Keratinocyte (primary cell): ENCODE measurements around the gene ABO. TPM values are rescaled to one million over a fixed set of nuclear protein-coding genes. Genes with fewer than 3 reads are reported as not detected.

Experiments
- DNase-seq: peaks from one replicate; pipeline ENCODE4 v3.0.0-alpha.2; 2011; ENCODE audit warnings: low read depth, missing footprints, low spot score
- FAIRE-seq: peaks from 2 replicates; lab custom pipeline; 2011; peaks lifted over from hg19 to GRCh38; lab: Jason Lieb, UNC
- H2AFZ ChIP-seq: 2 replicates; pipeline ENCODE4 v1.6.0; 2012; ENCODE audit warnings: low read length, control low read depth, inconsistent platforms; ENCODE audit not compliant: control insufficient read depth
- H3K27ac ChIP-seq: 2 replicates; pipeline ENCODE4 v1.5.1; 2011; ENCODE audit warnings: low read length; ENCODE audit not compliant: control insufficient read depth, insufficient read depth
- H3K27me3 ChIP-seq: 3 replicates; pipeline ENCODE4 v1.6.0; 2011; ENCODE audit warnings: low read length; ENCODE audit not compliant: control insufficient read depth, insufficient read depth; ENCODE audit errors: extremely low read depth
- H3K36me3 ChIP-seq, 2 experiments: 2 replicates in 1 of 2; 3 replicates in 1 of 2; pipeline ENCODE4 v1.5.1; 2011; ENCODE audit warnings: low read length in 2 of 2, mild to moderate bottlenecking in 1 of 2; ENCODE audit not compliant: control insufficient read depth in 2 of 2, insufficient read depth in 2 of 2; ENCODE audit errors: extremely low read depth in 1 of 2
- H3K4me1 ChIP-seq: 3 replicates; pipeline ENCODE4 v1.5.1; 2011; ENCODE audit warnings: low read length; ENCODE audit not compliant: control insufficient read depth, insufficient read depth; ENCODE audit errors: extremely low read depth
- H3K4me2 ChIP-seq: 3 replicates; pipeline ENCODE4 v1.6.0; 2011; ENCODE audit warnings: low read depth, low read length; ENCODE audit not compliant: control insufficient read depth, insufficient read depth; ENCODE audit errors: extremely low read depth
- H3K4me3 ChIP-seq, 3 experiments: fragments of 200-600 bp in 1 of 3; sonication (generic) in 1 of 3; 2 replicates in 2 of 3; 3 replicates in 1 of 3; pipeline ENCODE4 v1.5.1; 2011 to 2016; ENCODE audit warnings: low read length in 3 of 3, mild to moderate bottlenecking in 3 of 3, control low read depth in 2 of 3, inconsistent platforms in 1 of 3, low read depth in 1 of 3, mixed read lengths in 1 of 3, mixed run types in 1 of 3, moderate library complexity in 1 of 3; ENCODE audit not compliant: control insufficient read depth in 2 of 3, insufficient read depth in 2 of 3; ENCODE audit errors: extremely low read depth in 1 of 3
- H3K79me2 ChIP-seq: 2 replicates; pipeline ENCODE4 v1.6.0; 2012; ENCODE audit warnings: low read length; ENCODE audit not compliant: control insufficient read depth, insufficient read depth
- H3K9ac ChIP-seq: 3 replicates; pipeline ENCODE4 v1.6.0; 2011; ENCODE audit warnings: low read length; ENCODE audit not compliant: control insufficient read depth, insufficient read depth; ENCODE audit errors: extremely low read depth
- H3K9me1 ChIP-seq: 3 replicates; pipeline ENCODE4 v1.6.0; 2011; ENCODE audit warnings: low read length; ENCODE audit not compliant: control insufficient read depth, insufficient read depth; ENCODE audit errors: extremely low read depth
- H3K9me3 ChIP-seq: 2 replicates; pipeline ENCODE4 v1.5.1; 2012; ENCODE audit warnings: low read depth, low read length; ENCODE audit not compliant: control insufficient read depth
- H4K20me1 ChIP-seq: 3 replicates; pipeline ENCODE4 v1.6.0; 2011; ENCODE audit warnings: low read length; ENCODE audit not compliant: control insufficient read depth, insufficient read depth; ENCODE audit errors: extremely low read depth
- EZH2 ChIP-seq: IDR thresholded peaks from one replicate; pipeline ENCODE4 v1.6.1; 2012; ENCODE audit warnings: inconsistent platforms, mild to moderate bottlenecking, low read length, moderate library complexity
- dilution Hi-C: fragments of 300-500 bp; cut with MboI; formaldehyde crosslinking; loops from one replicate; pipeline ENCODE4 v1.7.0; 2020; ENCODE audit warnings: low sequenced_read_pairs; ENCODE audit not compliant: extremely low pct_ligation_motif_present
- polyA plus RNA-seq, 5 experiments: library from polyadenylated mRNA; depleted of rRNA in 3 of 5; stranded (reverse) in 3 of 5; stranded (forward) in 1 of 5; unstranded in 1 of 5; fragments of >200 nt; gene quantifications; 1 replicate in 1 of 5; 2 replicates in 3 of 5; 3 replicates in 1 of 5; pipeline versions ENCODE4 v1.2.1 to v1.2.3, GENCODE V29; 2011 to 2012; ENCODE audit warnings: missing spikeins in 2 of 5, low read depth in 1 of 5, low replicate concordance in 1 of 5
- TF ChIP-seq, protein P1 (sequence below), 3 experiments: IDR thresholded peaks in 1 of 3; conservative IDR thresholded peaks in 1 of 3; optimal IDR thresholded peaks in 1 of 3; 2 replicates in 2 of 3; 3 replicates in 1 of 3; pipeline versions ENCODE3 to v1.5.1; 2011; ENCODE audit warnings: low read length in 3 of 3, mild to moderate bottlenecking in 3 of 3, moderate library complexity in 2 of 3, control low read depth in 1 of 3, inconsistent platforms in 1 of 3; ENCODE audit not compliant: insufficient read depth in 2 of 3; ENCODE audit errors: extremely low read depth in 1 of 3

ABO gene
- polyA plus RNA-seq, 1 donor (not counting 4 experiments of a cell fraction or from before 2014, with no cell fraction given), result not detected

DNA sequence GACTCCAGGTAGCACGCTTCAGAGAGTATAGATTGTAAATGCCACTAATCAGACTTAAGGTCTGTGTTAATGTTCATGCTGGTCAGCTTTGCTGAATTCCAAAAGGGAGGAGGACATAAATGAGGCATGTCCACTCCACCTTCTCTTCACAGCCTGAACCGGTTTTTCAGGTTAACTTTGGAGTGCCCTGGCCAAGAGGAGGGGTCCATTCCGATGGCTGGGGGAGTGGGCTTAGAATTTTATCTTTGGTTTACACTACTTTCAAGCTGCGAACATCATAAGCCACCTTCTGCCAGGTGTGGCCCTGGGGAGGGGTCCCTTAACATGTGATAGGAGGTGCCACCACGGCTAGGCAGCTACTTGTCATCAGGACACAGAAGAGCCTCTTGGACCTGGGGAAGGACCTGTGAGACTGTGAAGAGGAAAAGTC, 24.2 kb downstream of the ABO start:
- no peak overlapping the region for H2AFZ ChIP-seq
- TF ChIP-seq, protein P1, sequence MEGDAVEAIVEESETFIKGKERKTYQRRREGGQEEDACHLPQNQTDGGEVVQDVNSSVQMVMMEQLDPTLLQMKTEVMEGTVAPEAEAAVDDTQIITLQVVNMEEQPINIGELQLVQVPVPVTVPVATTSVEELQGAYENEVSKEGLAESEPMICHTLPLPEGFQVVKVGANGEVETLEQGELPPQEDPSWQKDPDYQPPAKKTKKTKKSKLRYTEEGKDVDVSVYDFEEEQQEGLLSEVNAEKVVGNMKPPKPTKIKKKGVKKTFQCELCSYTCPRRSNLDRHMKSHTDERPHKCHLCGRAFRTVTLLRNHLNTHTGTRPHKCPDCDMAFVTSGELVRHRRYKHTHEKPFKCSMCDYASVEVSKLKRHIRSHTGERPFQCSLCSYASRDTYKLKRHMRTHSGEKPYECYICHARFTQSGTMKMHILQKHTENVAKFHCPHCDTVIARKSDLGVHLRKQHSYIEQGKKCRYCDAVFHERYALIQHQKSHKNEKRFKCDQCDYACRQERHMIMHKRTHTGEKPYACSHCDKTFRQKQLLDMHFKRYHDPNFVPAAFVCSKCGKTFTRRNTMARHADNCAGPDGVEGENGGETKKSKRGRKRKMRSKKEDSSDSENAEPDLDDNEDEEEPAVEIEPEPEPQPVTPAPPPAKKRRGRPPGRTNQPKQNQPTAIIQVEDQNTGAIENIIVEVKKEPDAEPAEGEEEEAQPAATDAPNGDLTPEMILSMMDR (optimal IDR thresholded peaks at IDR 0.05 in 1 of 3, IDR thresholded peaks at IDR 0.05 in 1 of 3, conservative IDR thresholded peaks at IDR 0.05 in 1 of 3; ENCODE audit: extremely low read depth in 1 of 3, insufficient read depth in 2 of 3, low read length in 3 of 3), result no peak
- no peak for TF ChIP-seq EZH2
- H3K27me3 ChIP-seq, result peaks cover 10% of the 10 kb centered on the region
- dilution Hi-C loops, result no loop called here
- no peak overlapping the region for H3K4me2 ChIP-seq
- no peaks in the 10 kb centered on the region for H3K9me3 ChIP-seq
- H3K9me1 ChIP-seq, result no peaks in the 10 kb centered on the region
- H3K4me1 ChIP-seq, result peaks cover 7% of the 10 kb centered on the region
- no peak for FAIRE-seq
- H4K20me1 ChIP-seq, result no peaks in the 10 kb centered on the region
- no peaks in the 10 kb centered on the region for H3K79me2 ChIP-seq
- H3K4me3 ChIP-seq, result no peak overlapping the region
- DNase-seq, result no peak
- H3K9ac ChIP-seq, result no peak overlapping the region
- H3K27ac ChIP-seq, result no peak overlapping the region
- no peaks in the 10 kb centered on the region for H3K36me3 ChIP-seq

DNA sequence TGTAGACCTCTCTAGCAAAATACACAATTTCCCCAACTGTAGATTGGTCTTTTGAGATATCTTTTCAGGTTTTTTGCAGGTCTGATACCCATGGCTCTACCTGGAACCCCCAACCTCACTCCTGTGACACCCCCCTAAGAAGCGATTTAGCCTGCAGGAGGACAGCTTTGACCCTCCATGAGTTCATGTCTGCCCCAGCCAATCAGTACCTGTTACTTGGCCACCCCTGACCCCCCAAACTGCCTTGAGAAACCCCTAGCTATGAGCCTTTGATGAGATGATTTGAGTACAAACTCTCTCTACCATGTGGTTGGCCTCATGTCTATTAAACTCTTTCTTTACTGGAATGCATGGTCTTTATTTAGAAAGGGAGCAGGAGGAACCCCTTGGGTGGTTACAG, 25.7 kb downstream of the ABO start:
- peaks cover 10% of the 10 kb centered on the region for H3K27me3 ChIP-seq
- H3K4me1 ChIP-seq, result peaks cover 7% of the 10 kb centered on the region
- H3K9me3 ChIP-seq, result no peaks in the 10 kb centered on the region
- H3K9ac ChIP-seq, result no peak overlapping the region
- no peak overlapping the region for H3K27ac ChIP-seq
- no peaks in the 10 kb centered on the region for H4K20me1 ChIP-seq
- H3K79me2 ChIP-seq, result no peaks in the 10 kb centered on the region
- FAIRE-seq (no peak), DNase-seq (no peak)
- dilution Hi-C loops, result no loop called here
- no peak overlapping the region for H2AFZ ChIP-seq
- H3K4me3 ChIP-seq, result no peak overlapping the region
- H3K36me3 ChIP-seq, result no peaks in the 10 kb centered on the region
- no peak overlapping the region for H3K4me2 ChIP-seq
- TF ChIP-seq, protein P1 (optimal IDR thresholded peaks at IDR 0.05 in 1 of 3, IDR thresholded peaks at IDR 0.05 in 1 of 3, conservative IDR thresholded peaks at IDR 0.05 in 1 of 3; ENCODE audit: extremely low read depth in 1 of 3, insufficient read depth in 2 of 3, low read length in 3 of 3), result no peak
- no peak for TF ChIP-seq EZH2
- H3K9me1 ChIP-seq, result no peaks in the 10 kb centered on the region
